Stomach (tissue), 4 donors: ENCODE data around the gene LRRC74A.

Experiments
- POLR2A ChIP-seq, 4 donors: fragments of 450-650 bp; IDR thresholded peaks; one replicate each; pipeline ENCODE4 v1.6.1; 2016; ENCODE audit warnings: antibody characterized with exemption in 4 of 4, control low read depth in 2 of 4, mild to moderate bottlenecking in 1 of 4, moderate library complexity in 1 of 4
- POLR2AphosphoS5 ChIP-seq, 3 donors: sonication (generic); formaldehyde crosslinking; IDR thresholded peaks; one replicate each; pipeline ENCODE4 v1.6.1; 2016; ENCODE audit warnings: antibody characterized with exemption in 3 of 3

GRCh38 chr14:76780875-76781647 is 45.1 kb upstream of the LRRC74A start:
- TF ChIP-seq POLR2AphosphoS5 (IDR thresholded peaks at IDR 0.05) (no peak), POLR2A (IDR thresholded peaks at IDR 0.05) (no peak)
